ENCODE data around the gene DCLK1. TPM values are rescaled to one million over a fixed set of nuclear protein-coding genes. Genes with fewer than 3 reads are reported as not detected.

DCLK1 gene
- total and polyA plus RNA-seq, 10 donors, result 2.0 to 22.1 (median 11.7) TPM

DNA sequence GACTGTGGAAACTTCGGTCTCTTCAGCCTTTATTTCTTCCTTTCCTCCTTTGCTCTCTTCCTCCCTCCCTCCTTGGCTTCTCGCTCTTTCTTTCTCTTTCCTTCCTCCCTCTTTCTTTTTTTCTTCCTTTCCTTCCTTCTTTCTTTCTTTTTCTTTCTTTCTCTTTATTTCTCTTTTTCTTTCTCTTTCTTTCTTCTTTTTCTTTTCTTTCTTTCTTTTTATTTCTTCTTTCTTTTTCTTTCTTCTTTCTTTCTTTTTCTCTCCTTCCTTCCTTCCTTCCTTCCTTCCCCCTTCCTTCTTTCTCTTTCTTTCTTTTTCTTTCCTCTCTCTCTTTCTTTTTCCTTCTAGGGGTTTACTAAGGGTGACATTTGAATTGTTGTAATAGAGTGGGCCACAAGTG is 364.5 kb downstream of the DCLK1 start:
- no peak for DNase-seq
- no peaks in the 10 kb centered on the region for H3K4me1 ChIP-seq
- 72 to 82% (median 79%) methylated on average over 2 of the region's 2 CpGs for WGBS, 5 donors
- no peak for TF ChIP-seq POLR2AphosphoS5 (IDR thresholded peaks at IDR 0.05)
- no peak for TF ChIP-seq POLR2A (IDR thresholded peaks at IDR 0.05)
- TF ChIP-seq, protein P1, sequence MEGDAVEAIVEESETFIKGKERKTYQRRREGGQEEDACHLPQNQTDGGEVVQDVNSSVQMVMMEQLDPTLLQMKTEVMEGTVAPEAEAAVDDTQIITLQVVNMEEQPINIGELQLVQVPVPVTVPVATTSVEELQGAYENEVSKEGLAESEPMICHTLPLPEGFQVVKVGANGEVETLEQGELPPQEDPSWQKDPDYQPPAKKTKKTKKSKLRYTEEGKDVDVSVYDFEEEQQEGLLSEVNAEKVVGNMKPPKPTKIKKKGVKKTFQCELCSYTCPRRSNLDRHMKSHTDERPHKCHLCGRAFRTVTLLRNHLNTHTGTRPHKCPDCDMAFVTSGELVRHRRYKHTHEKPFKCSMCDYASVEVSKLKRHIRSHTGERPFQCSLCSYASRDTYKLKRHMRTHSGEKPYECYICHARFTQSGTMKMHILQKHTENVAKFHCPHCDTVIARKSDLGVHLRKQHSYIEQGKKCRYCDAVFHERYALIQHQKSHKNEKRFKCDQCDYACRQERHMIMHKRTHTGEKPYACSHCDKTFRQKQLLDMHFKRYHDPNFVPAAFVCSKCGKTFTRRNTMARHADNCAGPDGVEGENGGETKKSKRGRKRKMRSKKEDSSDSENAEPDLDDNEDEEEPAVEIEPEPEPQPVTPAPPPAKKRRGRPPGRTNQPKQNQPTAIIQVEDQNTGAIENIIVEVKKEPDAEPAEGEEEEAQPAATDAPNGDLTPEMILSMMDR (IDR thresholded peaks at IDR 0.05 in 8 of 11, conservative IDR thresholded peaks at IDR 0.05 in 3 of 11), result no peak
- H3K36me3 ChIP-seq, result no peaks in the 10 kb centered on the region
- no peak overlapping the region for H3K4me3 ChIP-seq
- H3K27me3 ChIP-seq (replicated peaks in 1 of 7), result no peaks in the 10 kb centered on the region
- no peak overlapping the region for H3K27ac ChIP-seq
- no peaks in the 10 kb centered on the region for H3K9me3 ChIP-seq
- intact Hi-C loops (cut with DNase I; ENCODE audit: low total_unique reads), result no loop called here

DNA sequence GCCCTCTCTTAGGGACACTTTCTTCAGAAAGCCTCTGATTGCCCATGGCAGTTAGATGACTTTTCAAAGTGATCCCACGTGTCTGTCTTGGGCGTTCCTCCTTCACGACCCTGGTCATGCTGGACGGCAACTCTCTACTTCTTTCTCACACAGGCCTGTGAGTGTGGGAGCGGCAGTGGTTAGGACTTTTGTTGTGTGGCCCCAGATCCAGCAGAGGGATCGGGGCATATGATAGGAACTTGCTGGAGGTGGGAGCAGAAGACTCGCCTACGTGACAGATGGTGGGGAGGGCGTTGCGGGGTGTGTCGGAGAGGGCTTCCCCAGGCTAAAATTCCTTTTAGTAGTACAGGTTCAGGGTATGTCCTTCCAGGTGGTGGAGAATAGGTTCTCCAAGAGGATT is 365.2 kb downstream of the DCLK1 start:
- intact Hi-C loops (cut with DNase I; ENCODE audit: low total_unique reads), result no loop called here
- Histone ChIP-seq H3K4me3 (no peak overlapping the region), H3K27me3 (replicated peaks in 1 of 7) (no peaks in the 10 kb centered on the region), H3K9me3 (peaks cover 0 to under 1% (median 0%) of the 10 kb centered on the region in 8 donors), H3K4me1 (no peaks in the 10 kb centered on the region), H3K36me3 (no peaks in the 10 kb centered on the region), H3K27ac (no peak overlapping the region)
- WGBS, 5 donors, result 88 to 96% (median 95%) methylated on average over 11 of the region's 11 CpGs
- DNase-seq, result no peak
- TF ChIP-seq POLR2AphosphoS5 (IDR thresholded peaks at IDR 0.05) (no peak), POLR2A (IDR thresholded peaks at IDR 0.05) (no peak)
- TF ChIP-seq, protein P1 (IDR thresholded peaks at IDR 0.05 in 8 of 11, conservative IDR thresholded peaks at IDR 0.05 in 3 of 11), result no peak

DNA sequence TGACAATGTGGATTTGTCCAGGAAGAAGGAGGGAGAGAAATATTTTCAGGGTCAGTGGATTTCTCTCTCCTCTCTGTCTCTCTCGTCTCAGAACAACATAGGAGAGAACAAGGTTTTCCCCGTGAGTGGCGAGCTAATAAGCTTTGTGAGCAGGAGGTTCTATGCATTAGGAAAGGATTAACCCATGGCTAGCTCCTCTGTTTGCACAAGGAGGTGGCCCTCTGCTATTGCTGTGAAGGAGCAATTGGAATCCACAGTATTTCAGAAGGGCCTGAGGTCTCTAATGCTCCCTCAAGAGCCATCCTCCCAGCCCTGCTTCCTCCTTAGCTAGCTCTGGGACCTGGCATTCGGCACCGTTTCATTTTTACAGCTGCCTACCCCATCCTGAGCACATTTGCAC is 365.8 kb downstream of the DCLK1 start:
- no peaks in the 10 kb centered on the region for H3K36me3 ChIP-seq
- DNase-seq, result no peak
- no peak overlapping the region for H3K4me3 ChIP-seq
- no peaks in the 10 kb centered on the region for H3K4me1 ChIP-seq
- 69 to 82% (median 79%) methylated on average over 5 of the region's 5 CpGs for WGBS, 5 donors
- no peaks in the 10 kb centered on the region for H3K27me3 ChIP-seq (replicated peaks in 1 of 7)
- H3K9me3 ChIP-seq, result peaks cover 0 to 3% (median 0%) of the 10 kb centered on the region in 8 donors
- no peak for TF ChIP-seq POLR2A (IDR thresholded peaks at IDR 0.05)
- no peak for TF ChIP-seq POLR2AphosphoS5 (IDR thresholded peaks at IDR 0.05)
- TF ChIP-seq, protein P1 (IDR thresholded peaks at IDR 0.05 in 8 of 11, conservative IDR thresholded peaks at IDR 0.05 in 3 of 11), result no peak
- no peak overlapping the region for H3K27ac ChIP-seq
- intact Hi-C loops (cut with DNase I; ENCODE audit: low total_unique reads), result no loop called here

DNA sequence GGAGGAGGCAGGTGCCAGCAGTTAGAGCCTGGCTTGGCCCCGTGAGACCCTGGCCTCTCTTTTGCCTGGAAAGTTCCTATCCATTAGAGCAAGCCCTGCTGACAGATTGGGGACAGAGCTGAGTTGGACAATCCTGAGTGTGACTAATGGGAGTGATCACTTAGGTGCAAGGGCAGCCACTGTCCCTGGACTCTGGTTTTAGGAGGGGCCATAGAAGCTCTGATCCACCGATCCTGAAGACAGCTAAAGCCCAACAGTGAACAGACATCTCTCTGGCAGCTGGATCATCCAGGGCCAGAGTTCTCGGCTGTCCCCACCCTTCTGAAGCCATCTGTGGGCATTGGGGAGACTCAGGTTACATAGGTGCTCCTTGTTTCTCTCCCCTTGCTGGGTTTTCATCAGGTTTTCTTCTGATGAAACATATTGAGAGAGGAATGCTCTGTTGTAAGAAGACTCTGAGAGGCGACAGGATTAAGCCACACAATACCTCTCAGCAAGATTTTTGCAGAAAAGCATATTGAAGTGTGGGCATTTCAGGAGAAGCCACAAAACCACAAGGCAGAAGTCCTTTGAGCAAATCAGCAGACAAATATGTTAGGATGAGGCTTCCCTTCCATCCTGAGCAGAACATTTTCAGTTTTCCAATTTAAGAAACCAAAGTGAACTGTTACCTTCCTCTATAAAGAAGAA is 366.7 kb downstream of the DCLK1 start:
- TF ChIP-seq, protein P1 (IDR thresholded peaks at IDR 0.05 in 8 of 11, conservative IDR thresholded peaks at IDR 0.05 in 3 of 11), result no peak
- TF ChIP-seq POLR2AphosphoS5 (IDR thresholded peaks at IDR 0.05) (no peak), POLR2A (IDR thresholded peaks at IDR 0.05) (no peak)
- Histone ChIP-seq H3K4me3 (no peak overlapping the region), H3K4me1 (no peaks in the 10 kb centered on the region), H3K9me3 (peaks cover 0 to 3% (median 0%) of the 10 kb centered on the region in 8 donors), H3K36me3 (no peaks in the 10 kb centered on the region), H3K27me3 (replicated peaks in 1 of 7) (no peaks in the 10 kb centered on the region), H3K27ac (no peak overlapping the region)
- intact Hi-C loops (cut with DNase I; ENCODE audit: low total_unique reads), result no loop called here
- no peak for DNase-seq
- WGBS, 5 donors, result 55 to 81% (median 66%) methylated on average over 3 to 4 of the region's 4 CpGs

Measured in spleen (tissue), 11 donors.